NCI-H2227 (cell line): ENCODE data around the gene NID1.
"Not testable (repeated sequence)": the region's sequence is repeated elsewhere in the genome, so short reads cannot be mapped to it uniquely, and the experiment has no call there.

Experiments used
- DNase-seq: peaks from one replicate; lab custom pipeline; 2025; ENCODE audit not compliant: unreplicated experiment; lab: John Stamatoyannopoulos, UW

Gene NID1

DNA sequence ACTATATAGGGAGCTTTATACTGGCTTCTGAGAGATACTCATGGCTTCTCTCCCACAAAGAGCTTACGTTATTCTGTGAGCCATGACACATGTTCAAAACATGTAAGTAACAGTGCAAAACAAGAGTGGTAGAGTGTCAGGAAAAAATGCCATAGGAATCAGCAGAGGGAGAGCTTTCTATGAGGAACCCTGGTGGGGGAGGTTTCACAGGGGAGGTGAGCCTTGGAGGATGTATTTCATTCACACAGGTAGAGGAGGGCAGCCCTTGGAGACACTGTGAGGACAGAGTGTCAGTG is 125.5 kb downstream of the NID1 start:
- no peak for DNase-seq

DNA sequence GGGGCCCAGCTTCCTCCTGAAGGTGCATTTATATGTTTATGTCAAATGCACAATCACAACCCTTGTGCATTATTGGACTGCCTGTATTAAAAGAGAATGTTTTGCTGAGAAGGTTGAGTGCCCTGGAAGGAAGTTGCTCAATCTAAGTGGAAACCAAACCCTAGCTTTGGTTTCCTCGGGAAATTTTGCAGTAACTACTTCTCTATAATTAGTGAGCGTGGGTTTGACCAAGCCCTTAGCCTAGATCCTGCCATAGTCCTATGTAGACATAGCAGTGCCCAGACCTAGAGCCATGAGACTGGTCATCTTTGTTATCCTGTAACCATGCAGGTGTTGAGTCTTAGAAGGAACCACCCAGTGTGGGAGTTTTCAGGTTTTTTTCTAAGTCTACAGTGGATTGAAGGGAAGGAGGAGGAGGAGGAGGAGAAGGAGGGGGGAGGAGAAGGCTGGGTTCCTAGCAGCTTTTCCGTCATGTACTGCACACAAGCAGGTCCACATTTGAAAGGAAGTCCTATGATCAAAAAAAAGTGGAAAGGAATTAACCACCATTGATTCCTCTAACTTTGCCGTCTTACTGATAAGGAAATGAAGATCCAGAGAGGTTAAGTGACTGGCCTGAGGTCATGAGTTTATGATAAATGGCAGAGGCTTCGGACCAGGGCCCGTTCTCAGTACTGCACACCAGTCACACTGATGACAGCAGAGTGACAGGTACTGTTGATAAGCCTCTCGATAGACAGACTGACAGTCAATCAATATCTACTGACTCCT is 126.0 kb downstream of the NID1 start:
- no peak for DNase-seq

DNA sequence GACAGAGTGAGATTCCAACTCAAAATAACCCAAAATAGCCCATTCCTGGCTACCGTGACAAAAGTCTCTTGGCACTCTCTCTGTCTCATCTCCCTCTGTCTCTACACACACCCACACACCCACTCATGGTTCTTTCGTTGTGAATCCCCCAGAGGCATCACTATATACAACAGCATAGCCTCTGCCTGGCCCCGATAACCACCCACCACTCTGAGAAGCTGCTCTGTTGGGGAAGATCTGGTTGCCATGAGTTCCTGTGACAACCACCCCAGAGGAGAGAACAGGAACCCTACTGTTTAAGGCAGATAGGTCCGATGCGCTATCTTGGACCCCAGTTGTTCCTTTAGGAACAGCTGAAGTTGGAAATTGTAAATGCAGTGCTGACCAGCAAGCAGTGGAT is 127.8 kb downstream of the NID1 start:
- no peak for DNase-seq

DNA sequence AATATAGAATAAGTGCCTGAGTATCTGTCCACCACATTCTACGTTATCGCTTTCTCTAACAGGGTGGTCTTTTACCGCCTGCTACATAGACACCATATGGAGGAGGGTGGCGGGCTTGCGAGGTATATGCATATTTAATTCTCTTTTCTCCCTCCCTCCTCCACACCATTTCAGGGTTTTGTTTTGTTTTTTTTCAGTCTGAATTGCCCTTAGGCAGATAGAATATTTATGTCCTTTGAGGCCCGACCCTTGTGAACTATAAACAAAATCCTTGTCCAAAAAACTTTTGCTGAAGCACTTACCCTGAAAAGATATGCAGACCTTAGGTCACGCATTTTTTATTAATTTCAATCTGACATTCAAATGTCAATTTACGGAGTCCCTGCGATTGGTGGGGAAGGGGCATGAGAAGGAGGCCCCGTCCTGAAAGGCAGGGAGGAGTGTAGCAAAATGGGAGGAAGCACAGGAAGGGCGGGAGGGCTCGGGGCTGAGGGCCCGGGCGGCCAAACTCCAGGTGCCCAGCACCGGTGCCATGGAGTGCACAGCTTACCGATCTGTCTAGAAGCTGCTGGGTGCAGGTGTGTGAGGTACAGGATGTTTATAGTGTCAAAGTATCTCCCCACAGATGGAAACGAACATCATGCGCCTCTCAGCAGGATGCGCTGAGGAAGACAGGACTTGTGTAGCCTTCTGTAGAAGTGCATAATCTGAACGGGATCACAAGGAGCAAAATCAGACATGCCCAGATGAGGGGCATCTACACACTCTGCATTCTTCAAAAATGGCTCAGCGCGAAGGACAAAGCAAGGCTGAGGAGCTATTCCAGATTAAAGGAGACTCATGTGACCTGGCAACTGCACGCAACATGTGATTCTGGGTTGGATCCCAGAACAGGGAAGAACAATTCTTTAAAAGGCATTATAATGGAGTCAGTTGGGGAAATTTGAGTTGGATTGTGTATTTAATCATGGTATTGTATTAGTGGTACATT is 129.4 kb downstream of the NID1 start:
- DNase-seq, result no peak

DNA sequence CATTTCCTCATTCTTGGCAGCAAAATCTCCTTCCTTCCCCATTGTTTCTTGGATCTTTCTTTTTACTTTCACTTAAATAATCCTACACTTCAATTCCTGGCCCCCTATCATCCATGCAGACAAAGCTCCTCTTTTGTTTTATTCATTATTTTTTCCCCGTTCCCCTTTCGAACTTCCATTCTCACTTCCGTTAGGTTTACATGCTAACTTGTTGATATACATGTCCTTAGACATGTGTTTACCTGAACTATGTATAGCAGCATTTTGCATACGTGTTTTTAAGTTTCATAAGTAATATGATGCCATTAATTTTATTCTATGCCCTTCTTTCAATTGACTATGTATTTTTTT is 131.1 kb downstream of the NID1 start:
- DNase-seq, result no peak

DNA sequence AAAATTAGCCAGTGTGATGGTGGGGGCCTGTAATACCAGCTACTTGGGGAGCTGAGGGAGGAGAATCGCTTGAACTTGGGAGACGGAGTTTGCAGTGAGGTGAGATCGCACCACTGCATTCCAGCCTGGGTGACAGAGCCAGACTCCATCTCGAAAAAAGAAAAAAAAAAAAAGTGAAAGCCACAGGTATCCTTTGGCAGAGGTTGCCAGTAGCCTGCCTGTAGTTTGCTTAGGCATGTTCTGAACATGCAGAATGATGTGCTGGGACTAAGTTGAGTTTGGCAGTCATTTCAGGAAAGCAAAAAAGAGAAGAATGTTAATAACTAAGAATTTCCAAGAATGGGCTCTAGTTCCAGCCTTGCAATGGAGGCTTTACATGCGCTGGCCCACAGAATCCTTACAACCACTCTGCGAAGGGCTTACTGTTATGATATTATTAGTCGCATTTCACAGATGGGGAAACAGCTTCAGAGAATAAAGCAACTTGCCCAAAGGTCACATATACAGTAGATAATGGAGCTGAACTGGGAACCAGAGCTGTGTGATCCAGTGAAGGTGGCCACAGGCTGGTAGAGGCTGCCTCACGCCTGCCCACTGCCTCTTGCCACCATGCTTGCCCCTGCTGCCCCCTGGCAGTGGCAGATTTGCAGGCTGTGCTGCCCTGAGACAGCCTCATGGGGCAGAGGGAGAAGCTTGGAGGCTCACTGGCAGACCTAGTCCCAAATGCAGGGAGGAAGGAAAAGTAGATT is 131.7 kb downstream of the NID1 start:
- no peak for DNase-seq

DNA sequence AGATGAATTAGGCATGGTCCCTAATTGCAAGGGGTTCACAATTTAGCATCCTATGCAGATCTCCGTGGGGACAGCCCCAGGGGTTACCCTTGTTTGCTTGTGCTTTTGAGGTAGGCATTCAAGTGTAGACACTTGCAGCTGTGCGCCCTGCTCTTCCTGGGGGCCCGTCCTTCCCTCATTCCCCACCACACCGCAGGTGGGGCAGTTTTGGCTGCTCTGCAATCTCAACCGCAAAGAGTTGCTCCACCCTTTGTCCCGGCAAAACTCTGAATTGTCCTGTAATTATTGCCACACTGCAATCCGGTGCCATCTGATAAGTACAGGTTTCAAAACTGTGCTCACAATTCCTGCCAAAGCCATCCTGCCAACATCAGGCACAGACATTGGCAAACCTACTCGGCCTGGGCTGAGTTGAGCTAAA is 132.8 kb downstream of the NID1 start:
- DNase-seq, result no peak

DNA sequence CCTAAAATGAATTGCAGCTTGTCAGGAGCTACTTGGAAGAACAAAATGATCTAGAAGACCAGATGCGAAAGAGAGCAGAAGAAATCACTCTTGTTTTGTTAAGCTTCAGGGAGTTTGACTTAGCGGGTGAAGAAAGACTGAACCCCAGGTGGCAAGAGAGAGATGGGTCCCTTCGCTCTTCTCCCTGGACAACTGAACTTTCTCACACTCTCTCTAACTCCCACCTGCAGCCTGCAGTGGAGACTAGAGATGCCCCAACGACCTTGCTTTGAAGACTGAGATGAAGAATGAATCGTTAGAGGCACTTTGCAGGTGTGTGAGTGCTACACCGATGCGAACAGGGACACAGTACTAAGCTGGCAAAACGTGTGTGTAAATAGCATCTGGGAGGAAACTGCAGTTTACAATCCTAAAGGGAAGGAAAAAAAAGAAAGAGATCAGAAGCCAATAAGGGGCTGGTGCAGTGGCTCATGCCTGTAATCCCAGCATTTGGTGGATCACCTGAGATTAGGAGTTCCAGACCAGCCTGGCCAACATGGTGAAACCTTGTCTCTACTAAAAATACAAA is 133.6 kb downstream of the NID1 start:
- no peak for DNase-seq

DNA sequence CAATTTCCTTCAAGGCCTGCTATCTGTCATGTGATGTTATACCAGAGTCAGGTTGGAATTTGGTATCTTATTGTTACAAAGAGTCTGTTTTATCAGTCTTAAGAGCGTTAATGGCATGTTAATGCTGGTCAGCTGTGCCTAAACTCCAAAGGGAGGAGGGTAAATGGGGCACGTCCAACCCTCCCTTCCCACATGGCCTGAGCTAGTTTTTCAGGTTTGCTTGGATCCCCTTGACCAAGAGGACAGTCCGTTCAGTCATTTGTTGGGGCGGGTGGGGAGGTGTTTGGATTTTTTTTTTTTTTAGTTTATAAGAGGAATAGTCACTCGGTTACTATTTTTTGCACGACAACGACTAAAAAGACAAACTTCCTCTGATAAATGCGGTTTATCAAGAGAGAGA is 134.3 kb downstream of the NID1 start:
- DNase-seq, result no peak

DNA sequence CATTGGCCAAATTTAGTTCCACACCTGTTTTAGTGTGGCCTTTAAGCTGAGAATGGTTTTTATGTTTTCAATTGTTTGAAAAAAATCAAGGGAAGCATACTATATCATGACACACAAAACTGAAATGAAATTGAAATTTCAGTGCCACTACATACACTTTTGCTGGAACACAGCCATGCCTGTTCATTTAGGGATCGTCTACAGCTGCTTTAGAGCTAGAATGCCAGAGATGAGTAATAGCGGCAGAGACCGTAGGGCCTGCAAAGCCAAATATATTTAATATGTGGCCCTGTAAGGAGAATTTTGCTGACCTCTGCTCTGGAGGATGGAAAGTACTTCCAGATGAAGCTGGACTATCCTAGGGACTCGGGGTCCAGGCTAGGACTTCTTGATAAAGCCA is 135.7 kb downstream of the NID1 start:
- DNase-seq, result no peak

DNA sequence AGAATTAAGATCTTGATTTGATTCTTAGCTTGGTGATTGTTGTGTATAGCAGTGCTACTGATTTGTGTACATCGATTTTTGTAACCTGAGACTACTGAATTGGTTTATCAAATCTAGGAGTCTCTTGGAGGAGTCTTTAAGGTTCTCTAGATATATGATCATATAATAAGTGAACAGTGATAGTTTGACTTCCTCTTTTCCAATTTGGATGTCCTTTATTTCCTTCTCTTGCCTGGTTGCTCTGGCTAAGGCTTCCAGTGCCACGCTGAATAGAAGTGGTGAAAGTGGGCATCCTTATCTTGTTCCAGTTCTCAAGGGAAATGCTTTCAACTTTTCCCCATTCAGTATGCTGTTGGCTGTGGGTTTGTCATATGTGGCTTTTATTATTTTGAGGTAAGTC is 136.7 kb downstream of the NID1 start:
- DNase-seq, result no peak

DNA sequence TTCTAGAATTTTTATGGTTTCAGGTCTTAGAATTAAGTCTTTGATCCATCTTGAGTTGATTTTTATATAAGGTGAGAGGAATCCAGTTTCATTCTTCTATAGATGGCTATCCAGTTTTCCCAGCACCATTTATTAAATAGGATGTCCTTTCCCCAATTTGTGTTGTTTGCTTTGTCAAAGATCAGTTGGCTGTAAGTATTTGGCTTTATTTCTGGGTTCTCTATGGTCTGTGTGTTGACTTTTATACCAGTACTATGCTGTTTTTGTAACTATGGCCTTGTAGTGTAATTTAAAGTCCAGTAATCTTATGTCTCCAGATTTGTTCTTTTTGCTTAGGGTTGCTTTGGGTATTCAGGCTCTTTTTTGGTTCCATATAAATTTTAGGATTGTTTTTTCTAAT is 137.3 kb downstream of the NID1 start:
- DNase-seq, result not testable (repeated sequence)
